ENCODE measurements around the gene CCDC124. TPM values are rescaled to one million over a fixed set of nuclear protein-coding genes. Genes with fewer than 3 reads are reported as not detected.
"Not testable (repeated sequence)": the region's sequence is repeated elsewhere in the genome, so short reads cannot be mapped to it uniquely, and the experiment has no call there.

The CCDC124 gene
- total RNA-seq, 1 donor from 2014 or later = 70.4 TPM

- H3K9me3 Mint-ChIP-seq = no peaks in the 10 kb centered on the region
- no peaks in the 10 kb centered on the region for H3K4me1 Mint-ChIP-seq
- H3K36me3 Mint-ChIP-seq = peaks cover 16% of the 10 kb centered on the region
- no peaks in the 10 kb centered on the region for H3K27me3 Mint-ChIP-seq (ENCODE audit: low read depth)
- DNase-seq (ENCODE audit: low spot score in 2 of 2, unreplicated experiment in 2 of 2) = no peak
- H3K27ac Mint-ChIP-seq = no peak overlapping the region
- no peak overlapping the region for H3K4me3 Mint-ChIP-seq
- TF ChIP-seq, protein P1, sequence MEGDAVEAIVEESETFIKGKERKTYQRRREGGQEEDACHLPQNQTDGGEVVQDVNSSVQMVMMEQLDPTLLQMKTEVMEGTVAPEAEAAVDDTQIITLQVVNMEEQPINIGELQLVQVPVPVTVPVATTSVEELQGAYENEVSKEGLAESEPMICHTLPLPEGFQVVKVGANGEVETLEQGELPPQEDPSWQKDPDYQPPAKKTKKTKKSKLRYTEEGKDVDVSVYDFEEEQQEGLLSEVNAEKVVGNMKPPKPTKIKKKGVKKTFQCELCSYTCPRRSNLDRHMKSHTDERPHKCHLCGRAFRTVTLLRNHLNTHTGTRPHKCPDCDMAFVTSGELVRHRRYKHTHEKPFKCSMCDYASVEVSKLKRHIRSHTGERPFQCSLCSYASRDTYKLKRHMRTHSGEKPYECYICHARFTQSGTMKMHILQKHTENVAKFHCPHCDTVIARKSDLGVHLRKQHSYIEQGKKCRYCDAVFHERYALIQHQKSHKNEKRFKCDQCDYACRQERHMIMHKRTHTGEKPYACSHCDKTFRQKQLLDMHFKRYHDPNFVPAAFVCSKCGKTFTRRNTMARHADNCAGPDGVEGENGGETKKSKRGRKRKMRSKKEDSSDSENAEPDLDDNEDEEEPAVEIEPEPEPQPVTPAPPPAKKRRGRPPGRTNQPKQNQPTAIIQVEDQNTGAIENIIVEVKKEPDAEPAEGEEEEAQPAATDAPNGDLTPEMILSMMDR (IDR thresholded peaks at IDR 0.05; ENCODE audit: unreplicated experiment) = no peak
Observed at GRCh38 chr19:17977021-17977420, 44.2 kb downstream of the CCDC124 start.

DNA sequence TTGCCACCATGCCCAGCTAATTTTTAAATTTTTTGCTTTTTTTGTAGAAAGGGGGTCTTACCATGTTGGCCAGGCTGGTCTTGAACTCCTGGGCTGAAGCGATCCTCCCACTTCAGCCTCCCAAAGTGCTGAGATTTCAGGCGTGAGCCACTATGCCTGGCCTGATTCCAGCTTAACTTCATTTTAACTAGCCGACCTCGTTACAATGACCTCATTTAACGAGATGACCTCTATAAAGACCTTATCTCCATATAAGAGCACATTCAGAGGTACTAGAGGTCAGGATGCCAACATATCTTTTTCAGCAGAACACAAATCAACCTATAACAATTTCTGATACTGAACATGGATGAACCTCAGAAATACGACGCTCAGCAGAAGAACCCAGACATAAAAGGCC, 44.7 kb downstream of the CCDC124 start:
- DNase-seq (ENCODE audit: low spot score in 2 of 2, unreplicated experiment in 2 of 2) = no peak
- peaks cover 16% of the 10 kb centered on the region for H3K36me3 Mint-ChIP-seq
- no peaks in the 10 kb centered on the region for H3K9me3 Mint-ChIP-seq
- no peak overlapping the region for H3K4me3 Mint-ChIP-seq
- TF ChIP-seq, protein P1 (IDR thresholded peaks at IDR 0.05; ENCODE audit: unreplicated experiment) = no peak
- no peaks in the 10 kb centered on the region for H3K4me1 Mint-ChIP-seq
- no peaks in the 10 kb centered on the region for H3K27me3 Mint-ChIP-seq (ENCODE audit: low read depth)
- H3K27ac Mint-ChIP-seq = no peak overlapping the region

- Mint-ChIP-seq H3K4me1 (no peaks in the 10 kb centered on the region), H3K27ac (no peak overlapping the region), H3K9me3 (no peaks in the 10 kb centered on the region), H3K4me3 (no peak overlapping the region), H3K36me3 (peaks cover 17% of the 10 kb centered on the region), H3K27me3 (ENCODE audit: low read depth) (no peaks in the 10 kb centered on the region)
- TF ChIP-seq, protein P1 (IDR thresholded peaks at IDR 0.05; ENCODE audit: unreplicated experiment) = no peak
- no peak for DNase-seq (ENCODE audit: low spot score in 2 of 2, unreplicated experiment in 2 of 2)
Observed at GRCh38 chr19:17981611-17982010, 48.8 kb downstream of the CCDC124 start.

DNA sequence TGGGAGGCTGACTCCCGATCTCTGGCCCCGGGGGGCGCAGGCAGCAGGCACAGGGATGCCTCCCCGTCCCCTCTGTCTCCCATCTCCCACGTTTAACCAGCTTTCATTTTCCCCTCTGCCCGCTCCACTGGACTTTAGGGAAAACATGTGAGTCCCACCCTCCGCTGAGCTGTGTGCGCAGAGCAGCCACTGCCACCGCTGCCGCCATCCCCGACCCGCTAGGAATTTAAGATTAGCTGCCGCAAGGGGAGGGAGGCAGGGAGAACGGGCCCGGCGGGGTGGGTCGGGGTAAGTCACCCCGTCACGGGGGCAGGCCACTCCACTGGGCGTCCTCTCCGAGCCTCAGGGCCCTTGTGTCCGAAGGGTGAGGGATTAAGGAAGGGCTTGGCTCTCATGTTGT, 49.6 kb downstream of the CCDC124 start:
- H3K4me1 Mint-ChIP-seq = no peaks in the 10 kb centered on the region
- H3K27ac Mint-ChIP-seq = no peak overlapping the region
- H3K27me3 Mint-ChIP-seq (ENCODE audit: low read depth) = no peaks in the 10 kb centered on the region
- peaks cover 13% of the 10 kb centered on the region for H3K36me3 Mint-ChIP-seq
- H3K4me3 Mint-ChIP-seq = no peak overlapping the region
- no peak for DNase-seq (ENCODE audit: low spot score in 2 of 2, unreplicated experiment in 2 of 2)
- H3K9me3 Mint-ChIP-seq = no peaks in the 10 kb centered on the region
- TF ChIP-seq, protein P1 (IDR thresholded peaks at IDR 0.05; ENCODE audit: unreplicated experiment) = no peak

- H3K4me3 Mint-ChIP-seq = no peak overlapping the region
- no peaks in the 10 kb centered on the region for H3K4me1 Mint-ChIP-seq
- H3K27ac Mint-ChIP-seq = no peak overlapping the region
- no peaks in the 10 kb centered on the region for H3K27me3 Mint-ChIP-seq (ENCODE audit: low read depth)
- DNase-seq (ENCODE audit: low spot score in 2 of 2, unreplicated experiment in 2 of 2) = no peak
- H3K9me3 Mint-ChIP-seq = no peaks in the 10 kb centered on the region
- TF ChIP-seq, protein P1 (IDR thresholded peaks at IDR 0.05; ENCODE audit: unreplicated experiment) = no peak
- peaks cover 11% of the 10 kb centered on the region for H3K36me3 Mint-ChIP-seq
Observed at GRCh38 chr19:17985037-17985818, 52.4 kb downstream of the CCDC124 start.

- H3K4me3 Mint-ChIP-seq; H3K9me3 Mint-ChIP-seq; DNase-seq (ENCODE audit: low spot score in 2 of 2, unreplicated experiment in 2 of 2); H3K36me3 Mint-ChIP-seq; H3K27me3 Mint-ChIP-seq (ENCODE audit: low read depth); H3K4me1 Mint-ChIP-seq; H3K27ac Mint-ChIP-seq: not testable (repeated sequence)
Observed at GRCh38 chr19:17986569-17986968, 53.8 kb downstream of the CCDC124 start.

Data from mesothelial cell of epicardium (in vitro differentiated cells).